Activated CD4-positive, alpha-beta memory T cell treated with anti-CD3 and anti-CD28 coated beads for 36 hours (primary cell): ENCODE results near the gene KLF16. TPM values are rescaled to one million over a fixed set of nuclear protein-coding genes. Genes with fewer than 3 reads are reported as not detected.
"Not testable (repeated sequence)": the region's sequence is repeated elsewhere in the genome, so short reads cannot be mapped to it uniquely, and the experiment has no call there.

Experiments used
- CTCF ChIA-PET: fragments of 350-600 bp; sonication (Branson Sonifier 250); formaldehyde crosslinking; loops from one replicate; lab custom pipeline; 2021; ENCODE audit warnings: antibody characterized with exemption, inconsistent platforms; lab: Charles Lee
- POLR2A ChIA-PET: fragments of 350-600 bp; sonication (Branson Sonifier 250); formaldehyde crosslinking; loops from one replicate; lab custom pipeline; 2021; ENCODE audit warnings: antibody characterized with exemption; lab: Charles Lee
- DNase-seq: peaks from one replicate; pipeline ENCODE4 v3.0.0-alpha.2; 2020
- H3K27ac Mint-ChIP-seq: one replicate; pipeline ENCODE4 v1.8.0; 2021; ENCODE audit warnings: mixed read lengths
- H3K27me3 Mint-ChIP-seq: one replicate; pipeline ENCODE4 v1.8.0; 2021; ENCODE audit warnings: mixed read lengths
- H3K36me3 Mint-ChIP-seq: one replicate; pipeline ENCODE4 v1.8.0; 2021; ENCODE audit warnings: mixed read lengths
- H3K4me1 Mint-ChIP-seq: one replicate; pipeline ENCODE4 v1.8.0; 2021; ENCODE audit warnings: low read depth, mixed read lengths
- H3K4me3 Mint-ChIP-seq: one replicate; pipeline ENCODE4 v1.8.0; 2021; ENCODE audit warnings: mild to moderate bottlenecking, mixed read lengths
- H3K9me3 Mint-ChIP-seq: one replicate; pipeline ENCODE4 v1.8.0; 2021; ENCODE audit warnings: mixed read lengths
- intact Hi-C: fragments of 100-400 bp; cut with micrococcal nuclease; formaldehyde crosslinking; loops from one replicate; pipeline ENCODE4 v1.15.1; 2023
- total RNA-seq, 2 experiments: library from RNA; stranded (reverse); gene quantifications; one replicate each; pipeline ENCODE4 v1.2.3, GENCODE V29; 2021

The KLF16 gene
- total RNA-seq, 2 experiments from 2014 or later = 23.3 to 24.2 TPM

DNA sequence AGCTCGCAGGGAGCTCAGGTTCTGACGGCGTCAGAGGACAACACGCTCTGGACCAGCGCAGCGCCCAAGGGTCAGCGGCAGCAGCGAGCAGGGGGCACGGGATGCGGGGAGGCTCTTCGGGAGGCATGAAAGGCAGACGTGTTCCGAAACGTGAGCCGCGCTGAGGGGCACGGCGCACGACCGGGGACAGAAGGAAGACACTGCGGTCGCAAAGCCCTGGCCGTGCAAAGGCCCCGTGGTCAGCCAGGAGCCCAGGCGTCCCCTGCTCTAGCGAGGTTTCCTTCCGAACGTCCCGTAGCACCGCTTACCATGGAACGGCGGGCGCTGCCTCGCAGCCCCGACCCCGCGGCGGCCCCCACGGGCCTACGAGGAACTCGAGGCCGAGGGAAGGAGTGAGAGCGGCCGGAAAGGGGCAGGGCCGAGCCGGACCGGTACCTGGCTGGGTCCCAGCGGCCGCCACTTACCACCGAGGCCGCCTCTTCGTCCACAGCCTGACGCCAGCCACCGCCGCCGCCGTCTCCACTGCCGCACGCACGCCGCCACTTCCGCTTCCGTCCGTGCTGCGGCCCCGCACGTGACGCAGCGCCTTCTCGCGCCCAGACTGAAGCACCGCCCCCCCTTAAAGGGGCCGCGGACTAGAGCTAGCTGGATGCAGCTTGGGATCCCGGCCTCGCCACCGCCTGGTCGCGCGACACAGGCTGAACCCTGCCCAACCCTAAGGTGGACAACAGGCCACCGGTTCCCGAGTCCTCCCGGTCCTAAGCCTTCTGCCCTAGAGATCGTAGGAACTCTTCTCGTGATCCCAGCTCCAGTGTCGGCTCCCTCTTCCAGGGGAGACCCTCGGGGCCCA is 12.5 kb upstream of the KLF16 start:
- Mint-ChIP-seq H3K9me3 (no peaks in the 10 kb centered on the region), H3K4me1 (peaks cover 15% of the 10 kb centered on the region), H3K4me3 (peak overlapping the region; percentile 99), H3K27me3 (no peaks in the 10 kb centered on the region), H3K36me3 (peaks cover 21% of the 10 kb centered on the region), H3K27ac (peak overlapping the region; percentile 97)
- intact Hi-C loops = loop anchor here (1.0 kb wide), 2 partner anchors 8 to 12 kb away; no protein-coding TSS in a partner anchor
- peak; percentile 93 for DNase-seq
- CTCF ChIA-PET = interaction anchor here (0.6 to 3.4 kb wide), 10 partner anchors 9 to 53 kb away, joined by 3 to 18 read pairs (median 6); partner anchors contain the start of gene ABHD17A
- POLR2A ChIA-PET = interaction anchor here (0.7 to 3.0 kb wide), 10 partner anchors 9 to 466 kb away, joined by 3 to 19 read pairs (median 4); partner anchors contain the start of genes ABHD17A, ADAT3 and SCAMP4

- Mint-ChIP-seq H3K4me3 (peak overlapping the region; percentile 99), H3K27ac (peak overlapping the region; percentile 97), H3K36me3 (peaks cover 23% of the 10 kb centered on the region), H3K4me1 (peaks cover 13% of the 10 kb centered on the region)
- H3K27me3 Mint-ChIP-seq, H3K9me3 Mint-ChIP-seq, intact Hi-C loops: not testable (repeated sequence)
- DNase-seq = peak; percentile 18
- CTCF ChIA-PET = interaction anchor here (0.9 to 3.4 kb wide), 8 partner anchors 9 to 54 kb away, joined by 3 to 18 read pairs (median 6); partner anchors contain the start of gene ABHD17A
- POLR2A ChIA-PET = interaction anchor here (0.7 to 3.0 kb wide), 7 partner anchors 9 to 465 kb away, joined by 3 to 19 read pairs (median 4); no protein-coding TSS in a partner anchor
Measured at GRCh38 chr19:1875265-1875645, 11.9 kb upstream of the KLF16 start.

DNA sequence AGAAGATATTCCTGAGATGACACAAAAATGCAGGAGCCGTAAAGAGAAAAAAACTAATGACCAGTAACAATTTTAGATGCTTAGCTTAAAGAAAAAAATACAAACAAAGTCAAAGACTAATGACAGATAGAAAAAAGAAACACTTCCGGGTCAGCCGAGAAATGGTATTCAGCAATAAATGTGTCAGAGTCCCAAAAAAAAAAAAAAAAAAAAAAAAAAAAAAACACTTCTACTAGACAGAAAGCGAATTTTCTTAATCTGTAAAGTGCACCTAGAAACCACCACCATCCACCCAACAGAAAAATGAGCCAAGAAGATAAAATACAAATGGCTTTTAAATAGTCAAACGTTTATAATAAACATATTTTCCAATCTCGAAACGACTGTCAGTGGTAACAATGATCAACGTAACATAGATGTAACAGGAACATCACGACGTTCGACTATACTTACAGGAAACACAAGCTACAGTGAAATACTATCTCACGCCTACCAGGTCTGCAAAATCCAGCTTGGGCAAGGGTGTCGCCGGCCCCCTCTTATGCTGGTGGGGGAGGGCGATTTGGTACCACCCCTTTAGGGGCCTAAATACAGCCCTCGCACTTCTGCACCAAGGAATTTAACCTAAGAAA is 11.3 kb upstream of the KLF16 start:
- ChIA-PET CTCF (interaction anchor here (0.5 to 3.4 kb wide), 11 partner anchors 10 to 598 kb away, joined by 3 to 18 read pairs (median 4); partner anchors contain the start of gene ABHD17A), POLR2A (interaction anchor here (0.6 to 3.0 kb wide), 10 partner anchors 8 to 465 kb away, joined by 3 to 19 read pairs (median 4); no protein-coding TSS in a partner anchor)
- Mint-ChIP-seq H3K27ac (peak overlapping the region; percentile 97), H3K4me1 (peaks cover 13% of the 10 kb centered on the region), H3K27me3 (no peaks in the 10 kb centered on the region), H3K4me3 (peak overlapping the region; percentile 99), H3K9me3 (no peaks in the 10 kb centered on the region), H3K36me3 (peaks cover 25% of the 10 kb centered on the region)
- peak; percentile 35 for DNase-seq
- intact Hi-C loops = no loop called here

- intact Hi-C loops = no loop called here
Measured at GRCh38 chr19:1873524-1874473, 10.4 kb upstream of the KLF16 start.

DNA sequence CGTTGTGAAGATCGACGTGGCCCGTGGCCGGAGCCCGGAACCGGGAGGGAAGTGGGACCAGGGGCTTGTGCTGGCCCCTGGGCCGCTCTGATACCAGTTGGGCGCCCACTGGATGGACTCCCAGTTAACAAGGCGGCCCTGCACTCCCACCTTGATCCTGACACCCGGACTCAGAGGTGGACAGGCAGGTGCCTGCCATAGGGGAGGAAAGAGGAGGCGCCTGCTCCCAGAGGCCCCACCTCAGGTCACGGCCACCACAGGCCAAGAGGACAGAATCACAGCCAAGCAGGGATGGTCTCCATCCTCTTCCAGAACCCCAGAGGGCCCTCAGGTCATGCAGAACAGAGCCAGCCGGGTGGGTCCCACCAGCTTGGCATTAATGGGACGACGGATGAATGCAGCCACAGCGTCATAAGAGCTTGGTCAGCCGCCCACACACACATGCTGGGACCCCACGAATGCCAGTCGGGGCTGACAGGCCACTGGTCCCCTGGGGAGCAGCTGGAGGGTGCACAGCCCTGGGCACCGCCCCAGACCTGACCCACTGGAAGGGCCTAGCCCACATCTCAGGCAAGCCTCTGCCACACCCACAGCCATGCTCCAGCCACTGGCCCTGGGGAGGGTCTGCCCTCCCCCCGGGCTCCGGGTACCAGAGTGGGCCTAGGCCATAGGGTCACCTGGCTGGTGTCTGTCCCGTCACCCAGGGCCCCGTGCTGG is 9.6 kb upstream of the KLF16 start:
- intact Hi-C loops = no loop called here
- CTCF ChIA-PET = no interaction called here
- no peak overlapping the region for H3K27ac Mint-ChIP-seq
- H3K9me3 Mint-ChIP-seq = no peaks in the 10 kb centered on the region
- no peak for DNase-seq
- peaks cover 25% of the 10 kb centered on the region for H3K36me3 Mint-ChIP-seq
- peaks cover 17% of the 10 kb centered on the region for H3K4me1 Mint-ChIP-seq
- no peak overlapping the region for H3K4me3 Mint-ChIP-seq
- POLR2A ChIA-PET = interaction anchor here (0.5 kb wide), 1 partner anchor 30 kb away, joined by 3 read pairs; no protein-coding TSS in a partner anchor
- H3K27me3 Mint-ChIP-seq = no peaks in the 10 kb centered on the region

More at GRCh38 chr19:1873524-1874473, 10.4 kb upstream of the KLF16 start:
- peaks cover 16% of the 10 kb centered on the region for H3K4me1 Mint-ChIP-seq
- no peaks in the 10 kb centered on the region for H3K27me3 Mint-ChIP-seq
- H3K36me3 Mint-ChIP-seq = peaks cover 25% of the 10 kb centered on the region
- ChIA-PET CTCF (interaction anchor here (0.6 to 3.4 kb wide), 5 partner anchors 9 to 599 kb away, joined by 3 to 18 read pairs (median 4); no protein-coding TSS in a partner anchor), POLR2A (interaction anchor here (0.5 to 1.0 kb wide), 3 partner anchors 9 to 29 kb away, joined by 3 read pairs; no protein-coding TSS in a partner anchor)
- no peaks in the 10 kb centered on the region for H3K9me3 Mint-ChIP-seq
- H3K4me3 Mint-ChIP-seq = peak overlapping the region; percentile 99
- peak overlapping the region; percentile 97 for H3K27ac Mint-ChIP-seq
- DNase-seq = no peak

GRCh38 chr19:1871630-1872029 is 8.3 kb upstream of the KLF16 start:
- ChIA-PET CTCF (no interaction called here), POLR2A (no interaction called here)
- intact Hi-C loops = no loop called here
- Mint-ChIP-seq H3K27me3 (no peaks in the 10 kb centered on the region), H3K9me3 (no peaks in the 10 kb centered on the region), H3K36me3 (peaks cover 25% of the 10 kb centered on the region), H3K4me3 (no peak overlapping the region), H3K27ac (no peak overlapping the region), H3K4me1 (peaks cover 17% of the 10 kb centered on the region)
- DNase-seq = no peak

DNA sequence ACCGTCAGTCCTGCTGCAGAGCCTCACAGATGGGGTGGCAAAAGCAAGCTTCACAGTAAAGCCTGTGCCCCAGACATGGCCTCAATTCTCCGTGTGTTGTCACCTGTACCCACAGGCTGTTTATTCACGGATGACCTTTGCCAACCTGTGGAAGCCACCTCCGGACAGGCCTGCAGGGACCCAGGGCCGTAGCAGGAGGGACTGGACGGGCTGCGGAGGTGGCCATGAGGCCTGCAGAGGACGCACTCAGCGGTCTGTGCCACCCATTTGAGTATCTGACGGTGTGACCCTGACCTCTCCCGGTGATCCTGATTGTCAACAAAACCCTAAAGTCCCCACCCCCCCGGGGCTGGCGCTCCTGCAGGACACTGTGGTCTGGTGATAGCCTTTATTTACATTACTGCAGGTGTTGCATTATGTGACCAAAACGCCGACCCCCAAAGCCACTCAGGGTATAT is 7.8 kb upstream of the KLF16 start:
- Mint-ChIP-seq H3K27ac (no peak overlapping the region), H3K4me3 (no peak overlapping the region), H3K4me1 (peaks cover 13% of the 10 kb centered on the region), H3K36me3 (peaks cover 25% of the 10 kb centered on the region), H3K27me3 (no peaks in the 10 kb centered on the region), H3K9me3 (no peaks in the 10 kb centered on the region)
- intact Hi-C loops = no loop called here
- ChIA-PET CTCF (no interaction called here), POLR2A (no interaction called here)
- DNase-seq = no peak

GRCh38 chr19:1868971-1869370 is 5.6 kb upstream of the KLF16 start:
- ChIA-PET CTCF (no interaction called here), POLR2A (no interaction called here)
- H3K4me1 Mint-ChIP-seq = peaks cover 10% of the 10 kb centered on the region
- H3K4me3 Mint-ChIP-seq = no peak overlapping the region
- H3K27me3 Mint-ChIP-seq = no peaks in the 10 kb centered on the region
- intact Hi-C loops = no loop called here
- peak overlapping the region; percentile 54 for H3K27ac Mint-ChIP-seq
- peaks cover 8% of the 10 kb centered on the region for H3K36me3 Mint-ChIP-seq
- no peak for DNase-seq
- H3K9me3 Mint-ChIP-seq = no peaks in the 10 kb centered on the region

DNA sequence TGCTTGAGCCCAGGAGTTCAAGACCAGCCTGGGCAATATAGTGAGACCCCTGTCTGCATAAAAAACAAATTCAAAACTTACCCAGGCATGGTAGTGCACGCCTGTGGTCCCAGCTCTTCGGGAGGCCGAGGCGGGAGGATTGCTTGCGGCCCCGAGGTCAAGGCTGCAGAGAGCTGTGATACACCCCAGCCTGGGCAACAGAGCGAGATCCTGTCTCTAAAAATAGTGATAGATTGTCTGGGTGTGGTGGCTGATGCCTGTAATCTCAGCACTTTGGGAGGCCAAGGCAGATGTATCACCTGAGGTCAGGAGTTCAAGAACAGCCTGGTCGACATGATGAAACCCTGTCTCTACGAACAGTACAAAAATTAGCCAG is 4.0 kb upstream of the KLF16 start:
- H3K27me3 Mint-ChIP-seq = no peaks in the 10 kb centered on the region
- peaks cover 4% of the 10 kb centered on the region for H3K36me3 Mint-ChIP-seq
- no peak overlapping the region for H3K4me3 Mint-ChIP-seq
- CTCF ChIA-PET = interaction anchor here (1.1 kb wide), 1 partner anchor 9 kb away, joined by 3 read pairs; no protein-coding TSS in a partner anchor
- intact Hi-C loops = no loop called here
- peaks cover 8% of the 10 kb centered on the region for H3K4me1 Mint-ChIP-seq
- peak overlapping the region; percentile 65 for H3K27ac Mint-ChIP-seq
- POLR2A ChIA-PET = no interaction called here
- no peak for DNase-seq
- no peaks in the 10 kb centered on the region for H3K9me3 Mint-ChIP-seq

DNA sequence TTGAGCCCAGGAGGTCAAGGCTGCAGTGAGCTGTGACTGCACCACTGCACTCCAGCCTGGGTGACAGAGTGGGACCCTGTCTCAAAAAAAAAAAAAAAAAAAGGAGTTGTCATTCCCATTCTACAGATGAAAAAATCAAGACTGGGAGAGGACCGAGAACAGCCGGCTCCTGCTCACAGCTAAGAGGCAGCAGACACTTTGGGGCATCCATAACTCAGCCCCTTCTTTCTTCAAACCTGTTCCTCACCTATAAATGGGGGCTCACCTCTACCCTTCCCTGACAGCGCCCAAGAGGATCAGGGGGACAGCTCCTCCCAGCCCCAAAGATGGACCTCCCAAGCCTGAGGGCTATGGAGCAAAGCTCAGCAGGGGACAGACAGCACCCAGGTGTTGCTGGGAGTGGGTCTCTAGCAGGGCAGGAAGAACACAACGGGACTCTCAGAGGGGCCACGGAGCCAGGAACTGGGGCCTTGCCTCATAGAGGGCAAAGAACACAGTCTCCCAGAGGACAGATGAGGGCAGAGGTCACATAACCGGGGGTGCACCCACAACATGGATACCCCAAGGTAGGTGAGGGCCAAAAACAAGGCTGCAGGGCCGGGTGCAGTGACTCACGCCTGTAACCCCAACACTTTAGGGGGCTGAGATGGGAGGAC is 3.4 kb upstream of the KLF16 start:
- Mint-ChIP-seq H3K4me1 (peaks cover 8% of the 10 kb centered on the region), H3K27me3 (no peaks in the 10 kb centered on the region), H3K4me3 (no peak overlapping the region), H3K36me3 (peaks cover 4% of the 10 kb centered on the region), H3K9me3 (no peaks in the 10 kb centered on the region), H3K27ac (peak overlapping the region; percentile 65)
- ChIA-PET CTCF (interaction anchor here (0.6 to 2.7 kb wide), 4 partner anchors 10 to 57 kb away, joined by 3 to 19 read pairs (median 3); no protein-coding TSS in a partner anchor), POLR2A (interaction anchor here (2.8 kb wide), 1 partner anchor 9 kb away, joined by 19 read pairs; no protein-coding TSS in a partner anchor)
- no peak for DNase-seq
- intact Hi-C loops = no loop called here
